ENCODE results near the gene SLC16A5. TPM values are rescaled to one million over a fixed set of nuclear protein-coding genes. Genes with fewer than 3 reads are reported as not detected.

SLC16A5 gene
- total RNA-seq, 1 donor from 2014 or later = 19.1 TPM

DNA sequence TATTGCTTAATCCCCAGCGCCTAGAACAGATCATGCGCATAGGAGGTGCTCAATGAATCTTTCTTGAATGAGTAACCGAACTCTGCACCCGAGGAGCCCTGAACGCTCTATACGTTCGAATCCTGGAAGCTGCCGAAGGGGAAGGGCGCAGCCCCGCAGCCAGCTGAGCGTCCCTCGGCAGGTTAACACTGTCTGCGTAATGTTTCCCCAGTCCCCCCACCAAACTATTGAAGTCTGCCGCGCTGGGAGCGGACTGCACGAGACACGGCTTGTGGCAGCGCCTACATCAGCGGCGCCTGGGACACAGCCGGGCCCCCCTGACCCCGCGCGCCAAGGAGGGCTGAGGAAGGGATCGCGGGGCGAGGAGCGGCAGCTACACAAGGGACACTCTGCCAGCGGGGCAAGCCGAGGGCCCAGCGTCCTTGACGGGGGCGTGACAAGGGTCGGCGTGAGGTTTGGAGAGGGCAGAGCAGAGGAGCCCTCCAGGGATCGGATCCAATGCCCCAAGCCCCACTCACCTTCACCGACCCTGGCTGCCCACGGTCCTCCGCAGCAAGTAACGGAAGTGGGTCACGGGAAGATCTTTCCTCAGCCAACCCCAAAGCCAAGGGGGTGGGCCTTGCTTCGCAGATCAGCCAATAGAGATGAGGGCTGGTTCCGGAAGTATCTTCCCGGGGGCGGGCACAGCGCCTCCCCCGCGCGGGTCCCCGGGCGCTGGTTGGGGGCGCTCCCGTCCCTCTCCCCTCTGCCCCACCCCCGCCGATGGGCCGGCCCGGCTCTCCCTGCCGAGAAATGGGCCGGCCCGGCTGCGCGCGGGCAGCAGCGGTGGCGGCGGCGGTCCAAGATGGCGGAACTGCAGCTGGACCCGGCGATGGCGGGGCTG, 41.1 kb upstream of the SLC16A5 start, which contains the start of the genes ATP5PD and KCTD2:
ATP5PD (minus strand) TSS at position 563 of the 883 bp plus-strand sequence. CDS start 4,319 bp downstream, outside the sequence.
KCTD2 (plus strand) TSS at position 819 of the 883 bp plus-strand sequence; CDS start at position 845, 26 bp downstream.
- peak; percentile 82 for DNase-seq (ENCODE audit: low read depth)
- H3K36me3 ChIP-seq (ENCODE audit: control insufficient read depth, insufficient read depth, low read length) = peaks cover 1% of the 10 kb centered on the region
- no peak for TF ChIP-seq CTCF (IDR thresholded peaks at IDR 0.05; ENCODE audit: insufficient read depth, low read length, poor library complexity, severe bottlenecking)
- H3K27me3 ChIP-seq (ENCODE audit: control insufficient read depth, insufficient read depth, low read length) = no peaks in the 10 kb centered on the region
- H3K4me3 ChIP-seq (ENCODE audit: low read depth, low read length) = peak within 1 kb of the TSS; percentile 100

DNA sequence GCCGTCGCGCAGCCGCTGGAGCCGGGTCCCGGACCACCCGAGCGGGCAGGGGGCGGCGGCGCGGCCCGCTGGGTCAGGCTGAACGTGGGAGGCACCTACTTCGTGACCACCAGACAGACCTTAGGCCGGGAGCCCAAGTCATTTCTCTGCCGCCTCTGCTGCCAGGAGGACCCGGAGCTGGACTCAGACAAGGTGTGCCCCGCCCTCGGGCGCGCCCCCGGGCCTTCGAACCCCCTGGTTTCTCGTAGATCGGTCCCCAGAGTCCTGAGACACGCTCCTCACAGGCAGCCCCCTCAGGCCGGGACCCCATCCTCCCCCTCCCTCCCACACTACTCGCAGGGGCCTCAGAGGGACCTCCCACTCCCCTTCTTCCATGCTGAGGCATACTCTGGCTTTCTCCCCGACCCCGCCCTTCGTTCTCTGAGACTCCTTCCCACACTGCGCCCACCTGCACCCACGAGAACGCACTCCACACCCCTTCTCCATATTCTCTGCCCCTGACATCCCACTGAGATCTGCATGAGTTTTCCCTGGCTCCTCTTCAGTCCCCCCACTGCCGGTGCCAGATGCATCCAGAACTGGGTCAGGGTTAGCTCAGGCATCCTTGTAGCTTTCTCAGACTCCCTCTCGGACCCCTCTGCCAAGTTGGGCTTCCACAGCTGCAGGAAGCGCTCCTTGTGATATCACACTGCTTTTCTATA, 40.2 kb upstream of the SLC16A5 start:
- DNase-seq (ENCODE audit: low read depth) = no peak
- no peaks in the 10 kb centered on the region for H3K36me3 ChIP-seq (ENCODE audit: control insufficient read depth, insufficient read depth, low read length)
- H3K4me3 ChIP-seq (ENCODE audit: low read depth, low read length) = peak overlapping the region; percentile 100
- H3K27me3 ChIP-seq (ENCODE audit: control insufficient read depth, insufficient read depth, low read length) = no peaks in the 10 kb centered on the region
- TF ChIP-seq CTCF (IDR thresholded peaks at IDR 0.05; ENCODE audit: insufficient read depth, low read length, poor library complexity, severe bottlenecking) = no peak

- peak overlapping the region; percentile 100 for H3K4me3 ChIP-seq (ENCODE audit: low read depth, low read length)
- H3K27me3 ChIP-seq (ENCODE audit: control insufficient read depth, insufficient read depth, low read length) = no peaks in the 10 kb centered on the region
- no peak for DNase-seq (ENCODE audit: low read depth)
- no peaks in the 10 kb centered on the region for H3K36me3 ChIP-seq (ENCODE audit: control insufficient read depth, insufficient read depth, low read length)
- TF ChIP-seq CTCF (IDR thresholded peaks at IDR 0.05; ENCODE audit: insufficient read depth, low read length, poor library complexity, severe bottlenecking) = no peak
These were observed 39.4 kb upstream of the SLC16A5 start for GRCh38 chr17:75048249-75048878.

DNA sequence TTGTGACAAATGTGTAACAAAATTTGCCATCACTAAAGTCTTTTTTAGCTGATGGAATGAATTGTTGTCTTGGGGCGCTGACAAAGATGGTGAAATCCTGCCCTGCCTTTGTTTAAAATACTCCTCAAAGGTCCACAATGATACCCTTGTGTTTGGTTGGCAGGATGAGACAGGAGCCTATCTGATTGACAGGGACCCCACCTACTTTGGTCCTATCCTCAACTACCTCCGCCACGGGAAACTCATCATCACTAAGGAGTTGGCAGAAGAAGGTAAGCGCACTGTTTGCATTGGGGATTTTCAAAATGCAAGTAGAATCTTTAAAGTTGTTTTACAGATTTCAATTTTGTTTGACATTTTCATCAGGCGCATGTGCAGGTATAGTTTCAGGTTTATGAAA, 38.7 kb upstream of the SLC16A5 start:
- no peak for TF ChIP-seq CTCF (IDR thresholded peaks at IDR 0.05; ENCODE audit: insufficient read depth, low read length, poor library complexity, severe bottlenecking)
- H3K27me3 ChIP-seq (ENCODE audit: control insufficient read depth, insufficient read depth, low read length) = no peaks in the 10 kb centered on the region
- DNase-seq (ENCODE audit: low read depth) = no peak
- no peaks in the 10 kb centered on the region for H3K36me3 ChIP-seq (ENCODE audit: control insufficient read depth, insufficient read depth, low read length)
- H3K4me3 ChIP-seq (ENCODE audit: low read depth, low read length) = no peak overlapping the region

- no peaks in the 10 kb centered on the region for H3K36me3 ChIP-seq (ENCODE audit: control insufficient read depth, insufficient read depth, low read length)
- H3K4me3 ChIP-seq (ENCODE audit: low read depth, low read length) = no peak overlapping the region
- TF ChIP-seq CTCF (IDR thresholded peaks at IDR 0.05; ENCODE audit: insufficient read depth, low read length, poor library complexity, severe bottlenecking) = no peak
- no peaks in the 10 kb centered on the region for H3K27me3 ChIP-seq (ENCODE audit: control insufficient read depth, insufficient read depth, low read length)
- no peak for DNase-seq (ENCODE audit: low read depth)
These were observed 38.0 kb upstream of the SLC16A5 start for GRCh38 chr17:75049706-75050105.
